ENCODE measurements around the gene GREB1.

Gene GREB1

GRCh38 chr2:11667866-11668637, 134.2 kb downstream of the GREB1 start:
- DNase-seq = no peak

GRCh38 chr2:11669454-11670291, 135.8 kb downstream of the GREB1 start, which contains the start of gene NTSR2:
Gene NTSR2 (minus strand): TSS chr2:11670195. CDS start chr2:11670129, 66 bp downstream.
- no peak for DNase-seq

GRCh38 chr2:11672407-11672806, 138.6 kb downstream of the GREB1 start:
- no peak for DNase-seq

- DNase-seq = no peak
Measured at GRCh38 chr2:11674983-11675382, 141.1 kb downstream of the GREB1 start.

GRCh38 chr2:11675423-11676112, 141.7 kb downstream of the GREB1 start:
- DNase-seq = no peak

GRCh38 chr2:11676640-11677039, 142.8 kb downstream of the GREB1 start:
- DNase-seq = no peak

GRCh38 chr2:11677136-11678055, 143.6 kb downstream of the GREB1 start:
- DNase-seq = no peak

GRCh38 chr2:11678306-11678960, 144.6 kb downstream of the GREB1 start:
- no peak for DNase-seq

GRCh38 chr2:11679016-11679415, 145.2 kb downstream of the GREB1 start:
- no peak for DNase-seq

GRCh38 chr2:11679486-11680181, 145.8 kb downstream of the GREB1 start:
- DNase-seq = no peak

GRCh38 chr2:11680182-11680900, 146.5 kb downstream of the GREB1 start:
- DNase-seq = no peak

GRCh38 chr2:11680901-11681721, 147.3 kb downstream of the GREB1 start:
- no peak for DNase-seq

GRCh38 chr2:11681722-11682589, 148.1 kb downstream of the GREB1 start:
- no peak for DNase-seq

- no peak for DNase-seq
Measured at GRCh38 chr2:11682590-11682915, 148.7 kb downstream of the GREB1 start.

GRCh38 chr2:11683476-11683875, 149.6 kb downstream of the GREB1 start:
- no peak for DNase-seq

GRCh38 chr2:11683966-11684365, 150.1 kb downstream of the GREB1 start:
- no peak for DNase-seq

GRCh38 chr2:11684894-11685460, 151.1 kb downstream of the GREB1 start:
- no peak for DNase-seq

- no peak for DNase-seq
Measured at GRCh38 chr2:11685906-11686470, 152.1 kb downstream of the GREB1 start.

Data from NK-92 treated with Interleukin-12 subunit alpha and Interleukin-12 subunit beta, amount 100 ng/mL, for 24 hours (cell line).